ENCODE data around the gene TLK1. TPM values are rescaled to one million over a fixed set of nuclear protein-coding genes. Genes with fewer than 3 reads are reported as not detected.
A peak's percentile ranks its signal among the peaks of the same experiment; 100 is the strongest.

Gene TLK1
- total RNA-seq, 2 donors from 2014 or later, result 69.5 to 82.8 TPM

GRCh38 chr2:171087547-171087946, 73.1 kb downstream of the TLK1 start:
- Histone ChIP-seq H3K4me3 (no peak overlapping the region), H3K9me3 (no peaks in the 10 kb centered on the region), H3K27me3 (no peaks in the 10 kb centered on the region), H3K27ac (no peak overlapping the region), H3K9ac (ENCODE audit: low read depth in 2 of 2, low read length in 2 of 2) (no peak overlapping the region), H3K36me3 (no peaks in the 10 kb centered on the region), H3K4me1 (peaks cover 3% of the 10 kb centered on the region)
- TF ChIP-seq CTCF (IDR thresholded peaks at IDR 0.05), result no peak
- DNase-seq, result no peak
- intact Hi-C loops (cut with DNase I), result no loop called here

DNA sequence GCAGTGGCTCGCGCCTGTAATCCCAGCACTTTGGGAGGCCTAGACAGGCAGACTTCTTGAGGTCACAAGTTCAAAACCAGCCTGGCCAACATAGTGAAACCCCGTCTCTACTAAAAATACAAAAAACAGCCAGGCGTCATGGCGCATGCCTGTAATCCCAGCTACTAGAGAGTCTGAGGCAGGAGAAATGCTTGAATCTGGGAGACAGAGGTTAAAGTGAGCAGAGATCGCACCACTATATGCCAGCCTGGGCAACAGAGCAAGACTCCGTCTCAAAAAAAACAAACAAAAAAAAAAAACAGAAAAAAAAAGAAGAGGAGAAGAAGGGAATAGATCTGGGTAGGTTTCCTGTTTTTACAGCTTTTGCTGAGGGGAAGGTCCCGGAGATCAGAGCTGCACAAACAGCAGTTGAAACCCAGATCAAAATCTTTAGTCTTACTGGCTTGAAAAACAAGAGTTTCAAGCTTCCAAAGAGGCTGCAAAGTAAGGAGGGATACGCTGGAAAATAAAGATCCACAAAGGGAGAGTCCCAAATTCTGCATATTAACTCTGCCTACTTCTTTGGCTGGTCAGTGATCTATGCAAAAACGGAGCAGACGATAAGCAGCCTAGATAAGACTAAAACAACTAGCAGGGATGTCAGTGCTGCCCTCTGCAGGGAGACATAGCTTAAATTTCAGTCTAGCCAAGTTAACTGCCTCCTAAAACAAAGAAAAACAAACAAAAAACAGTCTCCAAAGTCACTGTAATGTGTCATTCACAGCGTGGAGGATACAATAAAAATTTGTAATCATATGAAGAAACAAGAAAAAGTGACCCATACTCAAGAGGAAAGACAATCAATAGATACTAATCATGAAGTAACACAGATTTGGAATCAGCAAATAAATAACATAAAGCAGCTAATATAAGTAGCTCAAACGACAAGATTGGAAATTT, 74.1 kb downstream of the TLK1 start:
- H3K36me3 ChIP-seq, result no peaks in the 10 kb centered on the region
- peaks cover 3% of the 10 kb centered on the region for H3K4me1 ChIP-seq
- intact Hi-C loops (cut with DNase I), result no loop called here
- peak; percentile 40 for TF ChIP-seq CTCF (IDR thresholded peaks at IDR 0.05)
- no peak overlapping the region for H3K27ac ChIP-seq
- no peak overlapping the region for H3K4me3 ChIP-seq
- DNase-seq, result peak; percentile 56
- H3K9ac ChIP-seq (ENCODE audit: low read depth in 2 of 2, low read length in 2 of 2), result no peak overlapping the region
- H3K27me3 ChIP-seq, result no peaks in the 10 kb centered on the region
- H3K9me3 ChIP-seq, result no peaks in the 10 kb centered on the region

GRCh38 chr2:171084128-171084527, 76.6 kb downstream of the TLK1 start:
- Histone ChIP-seq H3K9me3 (no peaks in the 10 kb centered on the region), H3K36me3 (no peaks in the 10 kb centered on the region), H3K27ac (no peak overlapping the region), H3K9ac (ENCODE audit: low read depth in 2 of 2, low read length in 2 of 2) (peak overlapping the region in 1 of 2 donors; percentile 9), H3K4me3 (no peak overlapping the region), H3K4me1 (peaks cover 3% of the 10 kb centered on the region), H3K27me3 (no peaks in the 10 kb centered on the region)
- no peak for TF ChIP-seq CTCF (IDR thresholded peaks at IDR 0.05)
- intact Hi-C loops (cut with DNase I), result no loop called here
- no peak for DNase-seq

DNA sequence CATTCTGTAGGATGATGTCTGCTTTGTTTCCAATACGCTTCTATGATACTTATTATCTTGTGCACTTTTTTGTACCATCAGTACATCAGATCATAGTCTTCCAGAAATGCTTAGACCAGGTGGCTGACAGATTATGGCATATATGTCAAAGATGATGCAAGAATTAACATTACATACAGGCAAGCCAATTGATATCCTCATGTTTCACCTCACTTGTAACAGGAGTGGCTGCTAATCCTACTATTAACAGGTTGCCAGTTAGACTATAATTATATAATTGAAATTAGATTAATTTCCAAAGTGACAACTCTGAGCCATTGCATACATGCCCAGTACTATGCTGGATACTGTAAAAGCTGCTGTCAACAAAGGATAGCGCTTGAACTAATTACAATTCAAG, 77.2 kb downstream of the TLK1 start:
- H3K4me1 ChIP-seq, result peaks cover 3% of the 10 kb centered on the region
- no peak for TF ChIP-seq CTCF (IDR thresholded peaks at IDR 0.05)
- intact Hi-C loops (cut with DNase I), result no loop called here
- DNase-seq, result no peak
- no peaks in the 10 kb centered on the region for H3K36me3 ChIP-seq
- no peak overlapping the region for H3K4me3 ChIP-seq
- H3K9me3 ChIP-seq, result no peaks in the 10 kb centered on the region
- no peak overlapping the region for H3K27ac ChIP-seq
- no peak overlapping the region for H3K9ac ChIP-seq (ENCODE audit: low read depth in 2 of 2, low read length in 2 of 2)
- H3K27me3 ChIP-seq, result no peaks in the 10 kb centered on the region

GRCh38 chr2:171081649-171082111, 79.0 kb downstream of the TLK1 start:
- no peak for DNase-seq
- H3K9ac ChIP-seq (ENCODE audit: low read depth in 2 of 2, low read length in 2 of 2), result no peak overlapping the region
- H3K9me3 ChIP-seq, result no peaks in the 10 kb centered on the region
- intact Hi-C loops (cut with DNase I), result no loop called here
- H3K27me3 ChIP-seq, result no peaks in the 10 kb centered on the region
- H3K4me3 ChIP-seq, result no peak overlapping the region
- peaks cover 3% of the 10 kb centered on the region for H3K4me1 ChIP-seq
- no peak overlapping the region for H3K27ac ChIP-seq
- no peak for TF ChIP-seq CTCF (IDR thresholded peaks at IDR 0.05)
- H3K36me3 ChIP-seq, result no peaks in the 10 kb centered on the region
